Measurements from ENCODE around the gene OSMR. TPM values are rescaled to one million over a fixed set of nuclear protein-coding genes. Genes with fewer than 3 reads are reported as not detected.
A peak's percentile ranks its signal among the peaks of the same experiment; 100 is the strongest.

OSMR gene
- total RNA-seq, 1 donor from 2014 or later, result 61.6 TPM

GRCh38 chr5:38874948-38875456 lies 29.2 kb downstream of the OSMR start:
- no peak for TF ChIP-seq CTCF (IDR thresholded peaks at IDR 0.05)
- no peak overlapping the region for H3K4me3 ChIP-seq

GRCh38 chr5:38878391-38879077 lies 32.7 kb downstream of the OSMR start:
- Histone ChIP-seq H3K4me3 (no peak overlapping the region), H3K9me3 (no peaks in the 10 kb centered on the region), H3K36me3 (peaks cover 62% of the 10 kb centered on the region), H3K27me3 (ENCODE audit: low read depth) (no peaks in the 10 kb centered on the region), H3K27ac (no peak overlapping the region), H3K4me1 (peaks cover 7% of the 10 kb centered on the region)
- no peak for ATAC-seq
- no peak for DNase-seq
- intact Hi-C loops (cut with DNase I), result no loop called here
- no peak for TF ChIP-seq CTCF (IDR thresholded peaks at IDR 0.05)

More at GRCh38 chr5:38874948-38875456, 29.2 kb downstream of the OSMR start:
- no peaks in the 10 kb centered on the region for H3K27me3 ChIP-seq (ENCODE audit: low read depth)
- ATAC-seq (no peak), DNase-seq (no peak)
- H3K27ac ChIP-seq, result no peak overlapping the region
- H3K36me3 ChIP-seq, result peaks cover 31% of the 10 kb centered on the region
- intact Hi-C loops (cut with DNase I), result no loop called here
- H3K9me3 ChIP-seq, result no peaks in the 10 kb centered on the region
- H3K4me1 ChIP-seq, result peaks cover 31% of the 10 kb centered on the region

DNA sequence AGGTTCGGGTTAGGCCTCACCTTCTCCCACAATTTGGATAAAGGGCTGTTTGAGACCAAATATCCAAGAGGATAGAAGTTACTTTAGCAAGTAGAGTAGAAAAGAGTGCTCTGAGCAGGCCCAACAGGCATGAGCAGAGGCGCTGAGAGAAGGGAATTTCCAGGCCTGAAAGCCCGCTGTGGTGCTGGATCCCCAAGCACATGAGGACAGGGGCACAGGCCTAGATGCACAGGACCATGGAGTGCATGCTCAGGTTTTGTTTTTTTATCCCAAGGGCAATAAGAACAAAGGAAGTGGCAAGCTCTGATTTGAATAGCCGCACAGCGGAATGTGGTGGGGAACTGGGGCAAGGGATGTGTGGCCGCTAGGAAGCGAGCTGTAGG lies 33.3 kb downstream of the OSMR start:
- Histone ChIP-seq H3K9me3 (no peaks in the 10 kb centered on the region), H3K27ac (no peak overlapping the region), H3K4me3 (no peak overlapping the region), H3K4me1 (peaks cover 7% of the 10 kb centered on the region), H3K27me3 (ENCODE audit: low read depth) (no peaks in the 10 kb centered on the region), H3K36me3 (peaks cover 67% of the 10 kb centered on the region)
- intact Hi-C loops (cut with DNase I), result no loop called here
- DNase-seq (no peak), ATAC-seq (no peak)
- TF ChIP-seq CTCF (IDR thresholded peaks at IDR 0.05), result no peak

DNA sequence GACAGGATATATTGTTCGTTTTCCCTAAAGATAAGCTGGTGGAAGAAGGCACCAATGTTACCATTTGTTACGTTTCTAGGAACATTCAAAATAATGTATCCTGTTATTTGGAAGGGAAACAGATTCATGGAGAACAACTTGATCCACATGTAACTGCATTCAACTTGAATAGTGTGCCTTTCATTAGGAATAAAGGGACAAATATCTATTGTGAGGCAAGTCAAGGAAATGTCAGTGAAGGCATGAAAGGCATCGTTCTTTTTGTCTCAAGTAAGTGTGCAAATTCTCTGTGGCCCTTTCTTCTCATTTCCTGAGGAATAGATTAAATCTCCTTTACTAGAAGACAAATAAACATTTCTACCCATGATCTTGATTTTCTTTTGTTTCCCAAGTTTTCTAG lies 38.0 kb downstream of the OSMR start:
- ATAC-seq, result no peak

GRCh38 chr5:38885208-38885607 lies 39.4 kb downstream of the OSMR start:
- ATAC-seq (peak in 1 of 2 donors; percentile 48), DNase-seq (no peak)
- Histone ChIP-seq H3K9me3 (no peaks in the 10 kb centered on the region), H3K36me3 (peaks cover 72% of the 10 kb centered on the region), H3K4me1 (peaks cover 7% of the 10 kb centered on the region), H3K4me3 (no peak overlapping the region), H3K27ac (no peak overlapping the region), H3K27me3 (ENCODE audit: low read depth) (no peaks in the 10 kb centered on the region)
- intact Hi-C loops (cut with DNase I), result no loop called here
- no peak for TF ChIP-seq CTCF (IDR thresholded peaks at IDR 0.05)

More for the DNA sequence above, 38.0 kb downstream of the OSMR start:
- no peak for TF ChIP-seq CTCF (IDR thresholded peaks at IDR 0.05)
- no peaks in the 10 kb centered on the region for H3K27me3 ChIP-seq (ENCODE audit: low read depth)
- H3K27ac ChIP-seq, result no peak overlapping the region
- peaks cover 7% of the 10 kb centered on the region for H3K4me1 ChIP-seq
- DNase-seq, result no peak
- intact Hi-C loops (cut with DNase I), result no loop called here
- no peaks in the 10 kb centered on the region for H3K9me3 ChIP-seq
- no peak overlapping the region for H3K4me3 ChIP-seq
- peaks cover 75% of the 10 kb centered on the region for H3K36me3 ChIP-seq
